Neural progenitor cell (in vitro differentiated cells): Measurements from ENCODE around the gene TAF1C. TPM values are rescaled to one million over a fixed set of nuclear protein-coding genes. Genes with fewer than 3 reads are reported as not detected.

Experiments
- DNase-seq: peaks from one replicate; pipeline ENCODE4 v3.0.0-alpha.2; 2016; ENCODE audit warnings: low spot score
- H2AFZ ChIP-seq: fragments of 200-600 bp; sonication (generic); replicated peaks from 2 replicates; pipeline ENCODE4 v1.6.1; 2016; ENCODE audit warnings: antibody characterized with exemption
- H3F3A ChIP-seq: fragments of 200-600 bp; sonication (generic); 2 replicates; pipeline ENCODE4 v1.6.1; 2016; ENCODE audit warnings: antibody characterized with exemption, low read depth
- H3K27ac ChIP-seq: fragments of 200-600 bp; sonication (generic); 2 replicates; pipeline ENCODE4 v1.5.1; 2016; ENCODE audit warnings: mild to moderate bottlenecking
- H3K27me3 ChIP-seq: fragments of 200-600 bp; sonication (generic); 2 replicates; pipeline ENCODE4 v1.6.1; 2016; ENCODE audit warnings: mild to moderate bottlenecking, moderate library complexity
- H3K36me3 ChIP-seq: fragments of 200-600 bp; sonication (generic); 2 replicates; pipeline ENCODE4 v1.5.1; 2016
- H3K4me1 ChIP-seq: fragments of 200-600 bp; sonication (generic); 2 replicates; pipeline ENCODE4 v1.6.1; 2016; ENCODE audit warnings: mixed run types
- H3K4me2 ChIP-seq: fragments of 200-600 bp; sonication (generic); 2 replicates; pipeline ENCODE4 v1.6.1; 2016
- H3K4me3 ChIP-seq: fragments of 200-600 bp; sonication (generic); 2 replicates; pipeline ENCODE4 v1.5.1; 2016
- H3K79me2 ChIP-seq: fragments of 200-600 bp; sonication (generic); 2 replicates; pipeline ENCODE4 v1.6.1; 2016; ENCODE audit warnings: low read depth
- H3K9ac ChIP-seq: fragments of 200-600 bp; sonication (generic); 2 replicates; pipeline ENCODE4 v1.6.1; 2016
- H3K9me3 ChIP-seq: fragments of 200-600 bp; sonication (generic); 2 replicates; pipeline ENCODE4 v1.5.1; 2016; ENCODE audit warnings: low read depth
- H4K20me1 ChIP-seq: fragments of 200-600 bp; sonication (generic); 2 replicates; pipeline ENCODE4 v1.6.1; 2016; ENCODE audit warnings: low read depth
- H3K27ac Mint-ChIP-seq: 3 replicates; pipeline ENCODE4 v1.8.0; 2021; ENCODE audit warnings: mixed read lengths
- H3K27me3 Mint-ChIP-seq: 2 replicates; pipeline ENCODE4 v1.8.0; 2022; ENCODE audit warnings: low read depth, mild to moderate bottlenecking, inconsistent platforms, moderate library complexity, mixed read lengths; ENCODE audit not compliant: insufficient read depth
- H3K36me3 Mint-ChIP-seq: 3 replicates; pipeline ENCODE4 v1.8.0; 2021; ENCODE audit warnings: mixed read lengths
- H3K4me1 Mint-ChIP-seq: 3 replicates; pipeline ENCODE4 v1.8.0; 2021; ENCODE audit warnings: mixed read lengths
- H3K4me3 Mint-ChIP-seq: 3 replicates; pipeline ENCODE4 v1.8.0; 2021; ENCODE audit warnings: mild to moderate bottlenecking, moderate library complexity, mixed read lengths
- H3K9me3 Mint-ChIP-seq: 3 replicates; pipeline ENCODE4 v1.8.0; 2020; ENCODE audit warnings: mixed read lengths
- CTCF ChIP-seq: fragments of 200-600 bp; sonication (generic); IDR thresholded peaks from 2 replicates; pipeline ENCODE4 v1.5.1; 2017; ENCODE audit warnings: antibody characterized with exemption, mild to moderate bottlenecking
- EZH2 ChIP-seq: fragments of 200-600 bp; sonication (generic); IDR thresholded peaks from 2 replicates; pipeline ENCODE4 v1.6.1; 2017; ENCODE audit warnings: antibody characterized with exemption, mild to moderate bottlenecking, moderate library complexity
- EZH2phosphoT487 ChIP-seq: fragments of 200-600 bp; sonication (generic); IDR thresholded peaks from 2 replicates; pipeline ENCODE4 v1.6.1; 2017; ENCODE audit warnings: antibody characterized with exemption
- total RNA-seq: library from RNA; depleted of rRNA; stranded (reverse); fragments of >200 nt; gene quantifications from 2 replicates; pipeline ENCODE4 v1.2.3, GENCODE V29; 2015; ENCODE audit warnings: low replicate concordance

Gene TAF1C
- total RNA-seq, 1 donor from 2014 or later: 23.3 TPM

GRCh38 chr16:84139628-84140258, 47.1 kb downstream of the TAF1C start:
- no peaks in the 10 kb centered on the region for H3K27me3 ChIP-seq
- H3K27ac Mint-ChIP-seq: peak overlapping the region; percentile 84
- peaks cover 41% of the 10 kb centered on the region for H3K4me1 ChIP-seq
- H3K36me3 Mint-ChIP-seq: peaks cover 24% of the 10 kb centered on the region
- H3K9ac ChIP-seq: no peak overlapping the region
- no peaks in the 10 kb centered on the region for H3K9me3 ChIP-seq
- peaks cover 60% of the 10 kb centered on the region for H3K4me1 Mint-ChIP-seq
- H3K36me3 ChIP-seq: no peaks in the 10 kb centered on the region
- TF ChIP-seq EZH2phosphoT487 (no peak), EZH2 (no peak), CTCF (no peak)
- peak overlapping the region; percentile 10 for H3K4me3 Mint-ChIP-seq
- peak overlapping the region; percentile 45 for H3K4me2 ChIP-seq
- peaks cover 97% of the 10 kb centered on the region for H3K79me2 ChIP-seq
- H3K9me3 Mint-ChIP-seq: peaks cover 9% of the 10 kb centered on the region
- H3K4me3 ChIP-seq: no peak overlapping the region
- H3K27me3 Mint-ChIP-seq: peaks cover 9% of the 10 kb centered on the region
- DNase-seq: no peak
- peaks cover 81% of the 10 kb centered on the region for H4K20me1 ChIP-seq
- H2AFZ ChIP-seq: no peak overlapping the region
- no peak overlapping the region for H3K27ac ChIP-seq
- peaks cover 20% of the 10 kb centered on the region for H3F3A ChIP-seq

GRCh38 chr16:84138824-84139627, 47.8 kb downstream of the TAF1C start:
- peaks cover 60% of the 10 kb centered on the region for H3K4me1 Mint-ChIP-seq
- DNase-seq: peak; percentile 37
- Histone ChIP-seq H3K79me2 (peaks cover 98% of the 10 kb centered on the region), H3K27me3 (no peaks in the 10 kb centered on the region), H3F3A (peaks cover 13% of the 10 kb centered on the region), H3K9me3 (no peaks in the 10 kb centered on the region), H3K27ac (no peak overlapping the region), H3K36me3 (no peaks in the 10 kb centered on the region), H3K9ac (no peak overlapping the region), H2AFZ (no peak overlapping the region), H3K4me2 (peak overlapping the region; percentile 45), H4K20me1 (peaks cover 88% of the 10 kb centered on the region), H3K4me1 (peaks cover 41% of the 10 kb centered on the region), H3K4me3 (no peak overlapping the region)
- H3K27me3 Mint-ChIP-seq: peaks cover 5% of the 10 kb centered on the region
- TF ChIP-seq EZH2 (no peak), EZH2phosphoT487 (no peak), CTCF (no peak)
- H3K36me3 Mint-ChIP-seq: peaks cover 23% of the 10 kb centered on the region
- peak overlapping the region; percentile 59 for H3K4me3 Mint-ChIP-seq
- peak overlapping the region; percentile 15 for H3K27ac Mint-ChIP-seq
- peaks cover 9% of the 10 kb centered on the region for H3K9me3 Mint-ChIP-seq

GRCh38 chr16:84138500-84138823, 48.4 kb downstream of the TAF1C start:
- H3K9ac ChIP-seq: no peak overlapping the region
- H3K4me1 ChIP-seq: peaks cover 39% of the 10 kb centered on the region
- H3K9me3 Mint-ChIP-seq: peaks cover 9% of the 10 kb centered on the region
- no peak for TF ChIP-seq CTCF
- no peak for TF ChIP-seq EZH2
- TF ChIP-seq EZH2phosphoT487: no peak
- no peak overlapping the region for H2AFZ ChIP-seq
- no peaks in the 10 kb centered on the region for H3K27me3 ChIP-seq
- H3K4me1 Mint-ChIP-seq: peaks cover 62% of the 10 kb centered on the region
- H3K27me3 Mint-ChIP-seq: peaks cover 4% of the 10 kb centered on the region
- H3K36me3 Mint-ChIP-seq: peaks cover 23% of the 10 kb centered on the region
- H3K79me2 ChIP-seq: peaks cover 98% of the 10 kb centered on the region
- H4K20me1 ChIP-seq: peaks cover 91% of the 10 kb centered on the region
- H3K36me3 ChIP-seq: no peaks in the 10 kb centered on the region
- peak overlapping the region; percentile 59 for H3K4me3 Mint-ChIP-seq
- DNase-seq: no peak
- no peaks in the 10 kb centered on the region for H3K9me3 ChIP-seq
- H3K4me3 ChIP-seq: no peak overlapping the region
- peak overlapping the region; percentile 15 for H3K27ac Mint-ChIP-seq
- H3K4me2 ChIP-seq: peak overlapping the region; percentile 45
- no peak overlapping the region for H3K27ac ChIP-seq
- peaks cover 13% of the 10 kb centered on the region for H3F3A ChIP-seq
